Stimulated activated CD4-positive, alpha-beta T cell treated with anti-CD3 and anti-CD28 coated beads, Interleukin-1b, Interleukin-23, amount 100 ng/mL, for 4 hours (primary cell): ENCODE data around the gene SORBS2.
"Not testable (repeated sequence)": the region's sequence is repeated elsewhere in the genome, so short reads cannot be mapped to it uniquely, and the experiment has no call there.

Experiments used
- DNase-seq, 2 donors: peaks; one replicate each; pipeline ENCODE4 v3.0.0-alpha.2; 2020; ENCODE audit warnings: low read depth in 2 of 2

SORBS2 gene

GRCh38 chr4:185811509-185812364 is at the start of gene SORBS2:
SORBS2 (minus strand) TSS chr4:185812194; CDS start chr4:185690571, 121,623 bp downstream.
- DNase-seq, result no peak

GRCh38 chr4:185859111-185859510 is 47.1 kb upstream of the SORBS2 start:
- no peak for DNase-seq

GRCh38 chr4:185857561-185857960 is 45.6 kb upstream of the SORBS2 start:
- DNase-seq, result not testable (repeated sequence)

GRCh38 chr4:185853841-185854240 is 41.8 kb upstream of the SORBS2 start:
- no peak for DNase-seq

- DNase-seq, result no peak
Measured at GRCh38 chr4:185852961-185853360, 41.0 kb upstream of the SORBS2 start.

GRCh38 chr4:185849664-185850550 is 37.9 kb upstream of the SORBS2 start:
- no peak for DNase-seq

GRCh38 chr4:185847352-185848097 is 35.5 kb upstream of the SORBS2 start:
- DNase-seq, result no peak

- no peak for DNase-seq
Measured at GRCh38 chr4:185846505-185847150, 34.6 kb upstream of the SORBS2 start.

GRCh38 chr4:185845966-185846365 is 34.0 kb upstream of the SORBS2 start:
- DNase-seq, result no peak

- DNase-seq, result no peak
Measured at GRCh38 chr4:185841451-185841850, 29.5 kb upstream of the SORBS2 start.

GRCh38 chr4:185840953-185841352 is 29.0 kb upstream of the SORBS2 start:
- DNase-seq, result no peak

- DNase-seq, result no peak
Measured at GRCh38 chr4:185840201-185840600, 28.2 kb upstream of the SORBS2 start.

- DNase-seq, result no peak
Measured at GRCh38 chr4:185839770-185840169, 27.8 kb upstream of the SORBS2 start.

GRCh38 chr4:185839194-185839712 is 27.3 kb upstream of the SORBS2 start:
- no peak for DNase-seq

GRCh38 chr4:185838514-185839193 is 26.7 kb upstream of the SORBS2 start:
- DNase-seq, result no peak

- no peak for DNase-seq
Measured at GRCh38 chr4:185838104-185838452, 26.1 kb upstream of the SORBS2 start.

GRCh38 chr4:185837415-185838103 is 25.6 kb upstream of the SORBS2 start:
- no peak for DNase-seq

GRCh38 chr4:185836241-185837084 is 24.5 kb upstream of the SORBS2 start:
- DNase-seq, result no peak

GRCh38 chr4:185835814-185836213 is 23.8 kb upstream of the SORBS2 start:
- DNase-seq, result no peak
